ENCODE measurements around the gene TBX5.

Gene TBX5

GRCh38 chr12:114403011-114403689 lies 2.8 kb downstream of the TBX5 start:
- in situ Hi-C loops (cut with MboI; ENCODE audit: low pct_unique_long_range_greater_than_20kb, low sequenced_read_pairs, unreplicated experiment) = loop anchor here (25.0 kb wide), 2 partner anchors 284 to 941 kb away; partner anchors contain the start of genes LHX5 and TBX3
- peak; percentile 12 for DNase-seq (ENCODE audit: low spot score)
- TF ChIP-seq CTCF (IDR thresholded peaks at IDR 0.05; ENCODE audit: extremely low read depth, insufficient read depth, missing control alignments) = no peak

GRCh38 chr12:114402084-114402717 lies 3.7 kb downstream of the TBX5 start:
- peak; percentile 18 for DNase-seq (ENCODE audit: low spot score)
- in situ Hi-C loops (cut with MboI; ENCODE audit: low pct_unique_long_range_greater_than_20kb, low sequenced_read_pairs, unreplicated experiment) = loop anchor here (25.0 kb wide), 2 partner anchors 285 to 940 kb away; partner anchors contain the start of genes LHX5 and TBX3
- no peak for TF ChIP-seq CTCF (IDR thresholded peaks at IDR 0.05; ENCODE audit: extremely low read depth, insufficient read depth, missing control alignments)

- in situ Hi-C loops (cut with MboI; ENCODE audit: low pct_unique_long_range_greater_than_20kb, low sequenced_read_pairs, unreplicated experiment) = loop anchor here (25.0 kb wide), 2 partner anchors 286 to 939 kb away; partner anchors contain the start of genes LHX5 and TBX3
- TF ChIP-seq CTCF (IDR thresholded peaks at IDR 0.05; ENCODE audit: extremely low read depth, insufficient read depth, missing control alignments) = no peak
- no peak for DNase-seq (ENCODE audit: low spot score)
Measured at GRCh38 chr12:114401328-114402083, 4.4 kb downstream of the TBX5 start.

- DNase-seq (ENCODE audit: low spot score) = no peak
- in situ Hi-C loops (cut with MboI; ENCODE audit: low pct_unique_long_range_greater_than_20kb, low sequenced_read_pairs, unreplicated experiment) = loop anchor here (25.0 kb wide), 2 partner anchors 286 to 939 kb away; partner anchors contain the start of genes LHX5 and TBX3
- no peak for TF ChIP-seq CTCF (IDR thresholded peaks at IDR 0.05; ENCODE audit: extremely low read depth, insufficient read depth, missing control alignments)
Measured at GRCh38 chr12:114400925-114401324, 5.0 kb downstream of the TBX5 start.

GRCh38 chr12:114400361-114400811 lies 5.6 kb downstream of the TBX5 start:
- TF ChIP-seq CTCF (IDR thresholded peaks at IDR 0.05; ENCODE audit: extremely low read depth, insufficient read depth, missing control alignments) = no peak
- no peak for DNase-seq (ENCODE audit: low spot score)
- in situ Hi-C loops (cut with MboI; ENCODE audit: low pct_unique_long_range_greater_than_20kb, low sequenced_read_pairs, unreplicated experiment) = loop anchor here (25.0 kb wide), 2 partner anchors 287 to 938 kb away; partner anchors contain the start of genes LHX5 and TBX3

- in situ Hi-C loops (cut with MboI; ENCODE audit: low pct_unique_long_range_greater_than_20kb, low sequenced_read_pairs, unreplicated experiment) = loop anchor here (25.0 kb wide), 2 partner anchors 288 to 937 kb away; partner anchors contain the start of genes LHX5 and TBX3
- peak; percentile 27 for DNase-seq (ENCODE audit: low spot score)
- TF ChIP-seq CTCF (IDR thresholded peaks at IDR 0.05; ENCODE audit: extremely low read depth, insufficient read depth, missing control alignments) = no peak
Measured at GRCh38 chr12:114399664-114400211, 6.2 kb downstream of the TBX5 start.
